Caco-2 (cell line): ENCODE measurements around the gene EBF3. TPM values are rescaled to one million over a fixed set of nuclear protein-coding genes. Genes with fewer than 3 reads are reported as not detected.

ENCODE experiments used
- BruUV-seq: library from RNA; stranded (reverse); fragments of 400-500 nt; replicated peaks from 2 replicates; lab custom pipeline; 2021; lab: Mats Ljungman, UMichigan
- CTCF ChIA-PET: fragments of 300-600 bp; sonication (Branson Sonifier 250); formaldehyde crosslinking; loops from one replicate; lab custom pipeline; 2022; ENCODE audit warnings: antibody characterized with exemption; lab: Charles Lee
- POLR2A ChIA-PET: fragments of 300-600 bp; sonication (Branson Sonifier 250); formaldehyde crosslinking; loops from one replicate; lab custom pipeline; 2022; ENCODE audit warnings: antibody characterized with exemption; lab: Charles Lee
- DNase-seq, 2 experiments: peaks; one replicate each; pipeline versions ENCODE4 v3.0.0 to v3.0.0-alpha.2; 2020 to 2022
- H3K27me3 ChIP-seq: replicated peaks from 2 replicates; pipeline ENCODE4 v1.6.0; 2011; ENCODE audit warnings: low read length; ENCODE audit not compliant: control insufficient read depth, insufficient read depth
- H3K36me3 ChIP-seq: 2 replicates; pipeline ENCODE4 v1.5.1; 2011; ENCODE audit warnings: low read length; ENCODE audit not compliant: control insufficient read depth, insufficient read depth
- H3K4me1 ChIP-seq: fragments of 250-450 bp; sonication (Bioruptor Pico); 2 replicates; pipeline ENCODE4 v1.5.1; 2020; ENCODE audit warnings: mild to moderate bottlenecking
- H3K4me3 ChIP-seq: 2 replicates; pipeline ENCODE4 v1.5.1; 2011; ENCODE audit warnings: low read depth, mild to moderate bottlenecking, control low read depth, low read length
- H3K9me3 ChIP-seq: fragments of 250-450 bp; sonication (Bioruptor Pico); 2 replicates; pipeline ENCODE4 v1.5.1; 2020; ENCODE audit warnings: mild to moderate bottlenecking, moderate library complexity
- H3K27ac Mint-ChIP-seq: one replicate; pipeline ENCODE4 v1.8.0; 2022; ENCODE audit warnings: mixed read lengths; ENCODE audit not compliant: unreplicated experiment
- H3K27me3 Mint-ChIP-seq: one replicate; pipeline ENCODE4 v1.8.0; 2022; ENCODE audit warnings: mixed read lengths; ENCODE audit not compliant: insufficient read depth, unreplicated experiment
- H3K36me3 Mint-ChIP-seq: one replicate; pipeline ENCODE4 v1.8.0; 2022; ENCODE audit warnings: mild to moderate bottlenecking, mixed read lengths; ENCODE audit not compliant: insufficient read depth, unreplicated experiment
- H3K4me1 Mint-ChIP-seq: one replicate; pipeline ENCODE4 v1.8.0; 2022; ENCODE audit warnings: low read depth, mixed read lengths; ENCODE audit not compliant: unreplicated experiment
- H3K4me3 Mint-ChIP-seq: one replicate; pipeline ENCODE4 v1.8.0; 2022; ENCODE audit warnings: mild to moderate bottlenecking, moderate library complexity, mixed read lengths; ENCODE audit not compliant: unreplicated experiment
- H3K9me3 Mint-ChIP-seq: one replicate; pipeline ENCODE4 v1.8.0; 2022; ENCODE audit warnings: mixed read lengths; ENCODE audit not compliant: unreplicated experiment
- CTCF ChIP-seq, 2 experiments: fragments of 200-600 bp in 1 of 2; IDR thresholded peaks; 1 replicate in 1 of 2; 2 replicates in 1 of 2; pipeline versions ENCODE4 v1.5.1 to v1.8.0; 2011 to 2022; ENCODE audit warnings: antibody characterized with exemption in 1 of 2, control low read depth in 1 of 2, inconsistent platforms in 1 of 2, low read depth in 1 of 2, low read length in 1 of 2, mild to moderate bottlenecking in 1 of 2, moderate library complexity in 1 of 2; ENCODE audit not compliant: insufficient read depth in 1 of 2, severe bottlenecking in 1 of 2, unreplicated experiment in 1 of 2
- intact Hi-C: fragments of 100-400 bp; cut with micrococcal nuclease; formaldehyde crosslinking; loops from one replicate; pipeline ENCODE4 v1.10.0; 2022; ENCODE audit not compliant: unreplicated experiment
- total RNA-seq: library from RNA; stranded (reverse); gene quantifications from 2 replicates; pipeline ENCODE4 v1.2.3, GENCODE V29; 2022

Gene EBF3
- total RNA-seq, 1 experiment from 2014 or later, result 0.79 TPM

GRCh38 chr10:129978322-129978721 lies 14.2 kb upstream of the EBF3 start:
- no peaks in the 10 kb centered on the region for H3K4me1 Mint-ChIP-seq
- H3K9me3 ChIP-seq, result peaks cover 5% of the 10 kb centered on the region
- no peak overlapping the region for H3K4me3 Mint-ChIP-seq
- no peaks in the 10 kb centered on the region for H3K27me3 ChIP-seq
- no TSS peak for BruUV-seq
- no peaks in the 10 kb centered on the region for H3K4me1 ChIP-seq
- no peaks in the 10 kb centered on the region for H3K36me3 Mint-ChIP-seq
- ChIA-PET CTCF (no interaction called here), POLR2A (no interaction called here)
- H3K36me3 ChIP-seq, result no peaks in the 10 kb centered on the region
- no peak overlapping the region for H3K27ac Mint-ChIP-seq
- intact Hi-C loops, result no loop called here
- no peak for DNase-seq
- peaks cover 17% of the 10 kb centered on the region for H3K9me3 Mint-ChIP-seq
- peaks cover 23% of the 10 kb centered on the region for H3K27me3 Mint-ChIP-seq
- no peak for TF ChIP-seq CTCF (IDR thresholded peaks at IDR 0.05; ENCODE audit: insufficient read depth in 1 of 2, low read depth in 1 of 2, low read length in 1 of 2, severe bottlenecking in 1 of 2, unreplicated experiment in 1 of 2)
- no peak overlapping the region for H3K4me3 ChIP-seq

GRCh38 chr10:129977794-129978193 lies 13.7 kb upstream of the EBF3 start:
- intact Hi-C loops, result no loop called here
- DNase-seq, result no peak
- no peaks in the 10 kb centered on the region for H3K36me3 ChIP-seq
- H3K4me1 ChIP-seq, result no peaks in the 10 kb centered on the region
- POLR2A ChIA-PET, result no interaction called here
- H3K36me3 Mint-ChIP-seq, result no peaks in the 10 kb centered on the region
- H3K4me1 Mint-ChIP-seq, result no peaks in the 10 kb centered on the region
- no peak for TF ChIP-seq CTCF (IDR thresholded peaks at IDR 0.05; ENCODE audit: insufficient read depth in 1 of 2, low read depth in 1 of 2, low read length in 1 of 2, severe bottlenecking in 1 of 2, unreplicated experiment in 1 of 2)
- peaks cover 23% of the 10 kb centered on the region for H3K27me3 Mint-ChIP-seq
- peaks cover 5% of the 10 kb centered on the region for H3K9me3 ChIP-seq
- CTCF ChIA-PET, result no interaction called here
- peaks cover 12% of the 10 kb centered on the region for H3K9me3 Mint-ChIP-seq
- no peak overlapping the region for H3K4me3 Mint-ChIP-seq
- no peak overlapping the region for H3K4me3 ChIP-seq
- no peak overlapping the region for H3K27ac Mint-ChIP-seq
- no TSS peak for BruUV-seq
- H3K27me3 ChIP-seq, result no peaks in the 10 kb centered on the region

- ChIA-PET POLR2A (no interaction called here), CTCF (no interaction called here)
- no peaks in the 10 kb centered on the region for H3K4me1 Mint-ChIP-seq
- Histone ChIP-seq H3K4me1 (peaks cover 11% of the 10 kb centered on the region; the same call in 1 of the 2 replicates), H3K9me3 (0 out of 2 replicates have a peak, but pooled peaks cover 3% of the 10 kb centered on the region), H3K27me3 (0 out of 2 replicates have a peak, but pooled peaks cover 1% of the 10 kb centered on the region), H3K36me3 (no peaks in the 10 kb centered on the region), H3K4me3 (no peak overlapping the region)
- intact Hi-C loops, result loop anchor here (2.0 kb wide), 1 partner anchor 205 kb away; no protein-coding TSS in a partner anchor
- no peak overlapping the region for H3K27ac Mint-ChIP-seq
- DNase-seq, result no peak
- no peaks in the 10 kb centered on the region for H3K36me3 Mint-ChIP-seq
- peaks cover 24% of the 10 kb centered on the region for H3K27me3 Mint-ChIP-seq
- no TSS peak for BruUV-seq
- no peak for TF ChIP-seq CTCF (IDR thresholded peaks at IDR 0.05; ENCODE audit: insufficient read depth in 1 of 2, low read depth in 1 of 2, low read length in 1 of 2, severe bottlenecking in 1 of 2, unreplicated experiment in 1 of 2)
- H3K9me3 Mint-ChIP-seq, result no peaks in the 10 kb centered on the region
- H3K4me3 Mint-ChIP-seq, result no peak overlapping the region
Measured at GRCh38 chr10:129973674-129974059, 9.6 kb upstream of the EBF3 start.
